Measurements from ENCODE around the gene TMEM140. TPM values are rescaled to one million over a fixed set of nuclear protein-coding genes. Genes with fewer than 3 reads are reported as not detected.

Gene TMEM140
- total RNA-seq, 1 experiment from 2014 or later, result 3.2 TPM

- intact Hi-C loops (cut with micrococcal nuclease; ENCODE audit: unreplicated experiment) (loop anchor here (10.0 kb wide), 1 partner anchor 60 kb away; the partner anchor contains the start of gene STRA8), in situ Hi-C loops (cut with HindIII; ENCODE audit: low pct_unique_long_range_greater_than_20kb, low sequenced_read_pairs) (no loop called here)
- POLR2A ChIA-PET, result no interaction called here
Measured at GRCh38 chr7:135174941-135175340, 27.1 kb downstream of the TMEM140 start.

GRCh38 chr7:135175931-135176330 lies 28.1 kb downstream of the TMEM140 start:
- peaks cover 10% of the 10 kb centered on the region; the same call in 1 of the 2 replicates for H3K9me3 ChIP-seq (ENCODE audit: control insufficient read depth, insufficient read depth, low read depth, low read length)
- no peak for ATAC-seq
- no TSS peak for BruUV-seq (replicated peaks)
- no peak overlapping the region for H3K4me3 ChIP-seq (ENCODE audit: low read depth in 2 of 2, low read length in 2 of 2)
- CTCF ChIA-PET, result no interaction called here
- H3K36me3 ChIP-seq (ENCODE audit: control insufficient read depth, insufficient read depth, low read length), result no peaks in the 10 kb centered on the region
- intact Hi-C loops (cut with micrococcal nuclease; ENCODE audit: unreplicated experiment), result loop anchor here (10.0 kb wide), 1 partner anchor 59 kb away; the partner anchor contains the start of gene STRA8
- H3K27ac ChIP-seq (ENCODE audit: low read length), result no peak overlapping the region
- H3K4me1 ChIP-seq (ENCODE audit: control insufficient read depth, insufficient read depth, low read length), result no peaks in the 10 kb centered on the region
- TF ChIP-seq TCF7L2 (IDR thresholded peaks at IDR 0.05; ENCODE audit: low read depth, low read length) (no peak), SIN3A (IDR thresholded peaks at IDR 0.05; ENCODE audit: borderline replicate concordance, insufficient read depth, low read depth, low read length) (no peak), POLR2AphosphoS5 (IDR thresholded peaks at IDR 0.05; ENCODE audit: low read depth, low read length) (no peak), REST (IDR thresholded peaks at IDR 0.05; ENCODE audit: insufficient read depth in 1 of 2, low read depth in 2 of 2, low read length in 1 of 2) (no peak), CTCF (IDR thresholded peaks at IDR 0.05) (no peak)
- POLR2A ChIA-PET, result no interaction called here
- DNase-seq (ENCODE audit: low read depth, low spot score), result no peak
- in situ Hi-C loops (cut with HindIII; ENCODE audit: low pct_unique_long_range_greater_than_20kb, low sequenced_read_pairs), result no loop called here
- no peaks in the 10 kb centered on the region for H3K27me3 ChIP-seq (ENCODE audit: control insufficient read depth, insufficient read depth, low read length)

More at GRCh38 chr7:135174941-135175340, 27.1 kb downstream of the TMEM140 start:
- peaks cover under 1% of the 10 kb centered on the region; the same call in 1 of the 2 replicates for H3K36me3 ChIP-seq (ENCODE audit: control insufficient read depth, insufficient read depth, low read length)
- H3K9me3 ChIP-seq (ENCODE audit: control insufficient read depth, insufficient read depth, low read depth, low read length), result 0 out of 2 replicates have a peak, but pooled peaks cover 1% of the 10 kb centered on the region
- DNase-seq (ENCODE audit: low read depth, low spot score) (no peak), ATAC-seq (no peak)
- no TSS peak for BruUV-seq (replicated peaks)
- CTCF ChIA-PET, result no interaction called here
- H3K27me3 ChIP-seq (ENCODE audit: control insufficient read depth, insufficient read depth, low read length), result no peaks in the 10 kb centered on the region
- no peak overlapping the region for H3K27ac ChIP-seq (ENCODE audit: low read length)
- TF ChIP-seq CTCF (IDR thresholded peaks at IDR 0.05) (no peak), POLR2AphosphoS5 (IDR thresholded peaks at IDR 0.05; ENCODE audit: low read depth, low read length) (no peak), SIN3A (IDR thresholded peaks at IDR 0.05; ENCODE audit: borderline replicate concordance, insufficient read depth, low read depth, low read length) (no peak), REST (IDR thresholded peaks at IDR 0.05; ENCODE audit: insufficient read depth in 1 of 2, low read depth in 2 of 2, low read length in 1 of 2) (no peak), TCF7L2 (IDR thresholded peaks at IDR 0.05; ENCODE audit: low read depth, low read length) (no peak)
- no peak overlapping the region for H3K4me3 ChIP-seq (ENCODE audit: low read depth in 2 of 2, low read length in 2 of 2)
- no peaks in the 10 kb centered on the region for H3K4me1 ChIP-seq (ENCODE audit: control insufficient read depth, insufficient read depth, low read length)

Data from Panc1 (cell line).